K562 (cell line): ENCODE measurements around the gene ZNF428. TPM values are rescaled to one million over a fixed set of nuclear protein-coding genes. Genes with fewer than 3 reads are reported as not detected.
A peak's percentile ranks its signal among the peaks of the same experiment; 100 is the strongest.

Experiments
- ATAC-seq: fragments of 200-7000 bp; cut with Tn5 transposase; 3 replicates; pipeline ENCODE4 v1.9.1; 2020; ENCODE audit warnings: moderate library complexity
- BruUV-seq: library from RNA; stranded (reverse); fragments of 400-500 nt; replicated peaks from 2 replicates; lab custom pipeline; 2021; lab: Mats Ljungman, UMichigan
- CTCF ChIA-PET: fragments of 300-600 bp; formaldehyde crosslinking; extraction: SDS; loops from one replicate; lab custom pipeline; 2021; ENCODE audit warnings: low intra/inter-chr PET ratio; lab: Yijun Ruan, JAX
- POLR2A ChIA-PET: fragments of 300-600, 350-650 bp; sonication (Branson Sonifier 250); formaldehyde crosslinking; extraction: SDS; loops from one replicate; lab custom pipeline; 2021; ENCODE audit warnings: antibody characterized with exemption, inconsistent platforms; lab: Yijun Ruan, JAX
- DNase-seq, 4 experiments: peaks; one replicate each; pipeline versions ENCODE4 v3.0.0 to v3.0.0-alpha.2; 2011 to 2018; ENCODE audit warnings: low spot score in 3 of 4, mixed read lengths in 3 of 4; ENCODE audit errors: extremely low read depth in 1 of 4
- FAIRE-seq: peaks from 2 replicates; lab custom pipeline; 2011; peaks lifted over from hg19 to GRCh38; lab: Jason Lieb, UNC
- H2AFZ ChIP-seq: 2 replicates; pipeline ENCODE4 v1.6.0; 2011; ENCODE audit warnings: low read depth, low read length, control low read depth, inconsistent platforms
- H3K27ac ChIP-seq: fragments of 200-600 bp; 3 replicates; pipeline ENCODE4 v1.8.0; 2011; ENCODE audit warnings: low read depth, mild to moderate bottlenecking, control low read depth, inconsistent platforms, low read length, moderate library complexity, mixed read lengths; ENCODE audit errors: extremely low read depth
- H3K27me3 ChIP-seq, 2 experiments: fragments of 300-600 bp in 1 of 2; 2 replicates in 1 of 2; 3 replicates in 1 of 2; pipeline versions ENCODE4 v1.6.0 to v1.8.0; 2011; ENCODE audit warnings: inconsistent platforms in 2 of 2, low read length in 2 of 2, mild to moderate bottlenecking in 1 of 2, mixed read lengths in 1 of 2, moderate library complexity in 1 of 2; ENCODE audit not compliant: control insufficient read depth in 2 of 2, insufficient read depth in 2 of 2
- H3K36me3 ChIP-seq: fragments of 300-600 bp; 3 replicates; pipeline ENCODE4 v1.8.0; 2011; ENCODE audit warnings: mild to moderate bottlenecking, low read length, inconsistent platforms; ENCODE audit not compliant: control insufficient read depth, insufficient read depth
- H3K4me1 ChIP-seq, 2 experiments: fragments of 200-600 bp in 1 of 2; replicated peaks in 1 of 2; 2 replicates in 1 of 2; 3 replicates in 1 of 2; pipeline versions ENCODE4 v1.5.1 to v1.8.0; 2011; ENCODE audit warnings: inconsistent platforms in 2 of 2, low read length in 2 of 2, mild to moderate bottlenecking in 1 of 2, mixed read lengths in 1 of 2, moderate library complexity in 1 of 2; ENCODE audit not compliant: control insufficient read depth in 2 of 2, insufficient read depth in 2 of 2
- H3K4me2 ChIP-seq: 2 replicates; pipeline ENCODE4 v1.6.1; 2011; ENCODE audit warnings: low read length, control low read depth, inconsistent platforms, mixed read lengths; ENCODE audit not compliant: insufficient read depth
- H3K4me3 ChIP-seq: fragments of 200-600 bp; sonication (generic), shearing (Covaris generic); 2 replicates; pipeline ENCODE4 v1.5.1; 2016; ENCODE audit warnings: control low read depth, inconsistent platforms
- H3K79me2 ChIP-seq: fragments of 200-600 bp; 3 replicates; pipeline ENCODE4 v1.8.0; 2011; ENCODE audit warnings: low read length, inconsistent platforms; ENCODE audit not compliant: control insufficient read depth, insufficient read depth
- H3K9ac ChIP-seq, 2 experiments: 2 replicates each; pipeline versions ENCODE4 v1.6.0 to v1.6.1; 2011; ENCODE audit warnings: low read depth in 2 of 2, low read length in 2 of 2, control low read depth in 1 of 2, inconsistent platforms in 1 of 2, mild to moderate bottlenecking in 1 of 2, mixed read lengths in 1 of 2; ENCODE audit not compliant: insufficient read depth in 1 of 2
- H3K9me1 ChIP-seq: one replicate; pipeline ENCODE4 v1.6.0; 2011; ENCODE audit warnings: inconsistent platforms, mild to moderate bottlenecking, low read length, moderate library complexity; ENCODE audit not compliant: control insufficient read depth, insufficient read depth
- H3K9me3 ChIP-seq: replicated peaks from 2 replicates; pipeline ENCODE4 v1.5.1; 2011; ENCODE audit warnings: low read depth, low read length, inconsistent platforms; ENCODE audit not compliant: control insufficient read depth, insufficient read depth
- H4K20me1 ChIP-seq: replicated peaks from 2 replicates; pipeline ENCODE4 v1.6.1; 2011; ENCODE audit warnings: low read length, inconsistent platforms, mixed read lengths; ENCODE audit not compliant: control insufficient read depth, insufficient read depth
- ARID2 ChIP-seq: fragments of 450-650 bp; IDR thresholded peaks from 2 replicates; pipeline ENCODE4 v1.6.1; 2017; ENCODE audit warnings: antibody characterized with exemption, mild to moderate bottlenecking
- CHCHD3 ChIP-seq: fragments of 250-450 bp; sonication (Bioruptor Pico); IDR thresholded peaks from 2 replicates; pipeline ENCODE4 v2.1.2; 2022; ENCODE audit warnings: mild to moderate bottlenecking
- DIDO1 ChIP-seq: fragments of 450-650 bp; IDR thresholded peaks from 2 replicates; pipeline ENCODE4 v1.6.1; 2016; ENCODE audit warnings: low read depth, missing biosample characterization, missing genetic modification characterization
- HES1 ChIP-seq: fragments of 450-650 bp; IDR thresholded peaks from 2 replicates; pipeline ENCODE4 v1.6.1; 2016; ENCODE audit warnings: low read depth, mild to moderate bottlenecking, moderate library complexity
- MAFG ChIP-seq: fragments of 450-650 bp; conservative IDR thresholded peaks from 2 replicates; pipeline ENCODE4 v1.6.1; 2016; ENCODE audit warnings: missing genetic modification characterization, missing compliant biosample characterization
- MCM2 ChIP-seq: fragments of 450-650 bp; IDR thresholded peaks from 2 replicates; pipeline ENCODE4 v1.6.1; 2017; ENCODE audit warnings: low read depth, mild to moderate bottlenecking
- RBFOX2 ChIP-seq: fragments of 200-400 bp; formaldehyde crosslinking; IDR thresholded peaks from 2 replicates; pipeline ENCODE4 v1.6.1; 2017; ENCODE audit warnings: low read depth, mild to moderate bottlenecking, low read length, moderate library complexity
- SUPT5H ChIP-seq: fragments of 450-650 bp; IDR thresholded peaks from 2 replicates; pipeline ENCODE4 v1.6.1; 2016
- TAF15 ChIP-seq: fragments of 200-400 bp; formaldehyde crosslinking; IDR thresholded peaks from 2 replicates; pipeline ENCODE4 v1.6.1; 2017; ENCODE audit warnings: mild to moderate bottlenecking, low read depth, low read length, moderate library complexity
- ZC3H4 ChIP-seq: sonication (generic); formaldehyde crosslinking; IDR thresholded peaks from 2 replicates; pipeline ENCODE4 v1.9.0; 2021; ENCODE audit warnings: missing genetic modification reagents, borderline replicate concordance
- ZNF316 ChIP-seq: fragments of 450-650 bp; IDR thresholded peaks from 2 replicates; pipeline ENCODE4 v1.6.1; 2016
- WGBS: fragments of 100-300 bp; shearing (Covaris generic); methylation state at CpG from one replicate; pipeline ENCODE4 v1.1.6; 2016; ENCODE audit warnings: low coverage, mixed read lengths; ENCODE audit not compliant: insufficient coverage; ENCODE audit errors: missing lambda C conversion rate; 5-methylcytosine and 5-hydroxymethylcytosine counted together
- in situ Hi-C: fragments of 300-500 bp; cut with MboI; formaldehyde crosslinking; loops from 4 replicates; pipeline ENCODE4 v1.15.0; 2018; ENCODE audit warnings: inconsistent platforms, mixed read lengths
- intact Hi-C: fragments of 100-400 bp; cut with micrococcal nuclease; formaldehyde crosslinking; loops from 2 replicates; pipeline ENCODE4 v1.14.2; 2022
- polyA plus RNA-seq, 8 experiments: library from polyadenylated mRNA; depleted of rRNA in 4 of 8; stranded (reverse) in 5 of 8; unstranded in 3 of 8; fragments of >200 nt; fragmentation: Nextera tagmentation in 2 of 8; fragmentation: Illumina TruSeq in 1 of 8; extraction: Ambion mirVana in 2 of 8; extraction: Trizol in 1 of 8; gene quantifications; 2 replicates each; pipeline versions ENCODE4 v1.2.1 to v1.2.3, GENCODE V29; 2011 to 2014; ENCODE audit warnings: inconsistent platforms in 1 of 8, missing spikeins in 1 of 8
- total RNA-seq, 7 experiments: library from RNA; depleted of rRNA in 6 of 7; stranded (reverse); fragments of >200 nt in 6 of 7; fragmentation: Illumina TruSeq in 2 of 7; extraction: Trizol in 2 of 7; gene quantifications; 2 replicates each; pipeline versions ENCODE4 v1.2.1 to v1.2.3, GENCODE V29; 2011 to 2021; ENCODE audit warnings: low replicate concordance in 1 of 7
- TF ChIP-seq, protein P1 (sequence below): sonication (generic); formaldehyde crosslinking; IDR thresholded peaks from 2 replicates; pipeline ENCODE4 v1.8.0; 2022; ENCODE audit warnings: mild to moderate bottlenecking, missing genetic modification reagents
- TF ChIP-seq, protein P2 (sequence below): fragments of 450-650 bp; IDR thresholded peaks from 2 replicates; pipeline ENCODE4 v1.6.1; 2016

ZNF428 gene
- total and polyA plus RNA-seq, 9 of the 15 experiments (the other 6 are each of a cell fraction or from before 2014, with no cell fraction given): 0.15 to 85.7 (median 15.9) TPM

DNA sequence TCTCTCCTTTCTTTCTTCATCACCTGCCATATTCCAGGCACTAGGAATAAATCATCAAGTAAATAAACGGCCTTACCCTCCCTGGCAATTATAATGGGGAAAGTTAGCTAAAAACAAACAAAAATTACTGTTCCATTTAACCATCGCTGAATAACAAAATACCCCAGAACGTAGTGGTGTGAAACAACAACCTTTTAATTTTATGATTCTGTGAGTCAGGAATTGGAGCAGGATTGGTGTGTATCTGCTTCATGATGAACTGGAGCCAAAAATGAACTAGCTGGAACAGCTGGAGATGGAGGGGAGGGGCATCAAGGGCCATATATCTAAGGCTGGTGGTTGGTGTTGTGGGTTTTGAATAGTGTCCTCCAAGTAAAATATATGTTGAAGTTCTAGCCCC lies 23.9 kb upstream of the ZNF428 start:
- POLR2A ChIA-PET: no interaction called here
- FAIRE-seq (no peak), ATAC-seq (no peak), DNase-seq (no peak)
- no peak overlapping the region for H3K4me2 ChIP-seq
- in situ Hi-C loops: no loop called here
- no peak overlapping the region for H3K9ac ChIP-seq
- TF ChIP-seq DIDO1: no peak
- TF ChIP-seq TAF15: no peak
- TF ChIP-seq CHCHD3 (CRISPR knock-in tag): no peak
- no peaks in the 10 kb centered on the region; the same call in 1 of the 2 replicates for H3K9me3 ChIP-seq
- H3K9me1 ChIP-seq: no peaks in the 10 kb centered on the region
- 37% methylated on average over 3 of the region's 3 CpGs for WGBS
- H3K36me3 ChIP-seq: no peaks in the 10 kb centered on the region
- peaks cover 6 to 7% of the 10 kb centered on the region in 2 experiments for H3K27me3 ChIP-seq
- no peak overlapping the region for H2AFZ ChIP-seq
- no peak overlapping the region for H3K4me3 ChIP-seq
- no peaks in the 10 kb centered on the region for H3K79me2 ChIP-seq
- H3K27ac ChIP-seq: no peak overlapping the region
- intact Hi-C loops: no loop called here
- CTCF ChIA-PET: no interaction called here
- no peaks in the 10 kb centered on the region for H4K20me1 ChIP-seq
- no TSS peak for BruUV-seq
- H3K4me1 ChIP-seq: peaks cover 9 to 16% of the 10 kb centered on the region in 2 experiments; a peak in 3 of 5 replicates

DNA sequence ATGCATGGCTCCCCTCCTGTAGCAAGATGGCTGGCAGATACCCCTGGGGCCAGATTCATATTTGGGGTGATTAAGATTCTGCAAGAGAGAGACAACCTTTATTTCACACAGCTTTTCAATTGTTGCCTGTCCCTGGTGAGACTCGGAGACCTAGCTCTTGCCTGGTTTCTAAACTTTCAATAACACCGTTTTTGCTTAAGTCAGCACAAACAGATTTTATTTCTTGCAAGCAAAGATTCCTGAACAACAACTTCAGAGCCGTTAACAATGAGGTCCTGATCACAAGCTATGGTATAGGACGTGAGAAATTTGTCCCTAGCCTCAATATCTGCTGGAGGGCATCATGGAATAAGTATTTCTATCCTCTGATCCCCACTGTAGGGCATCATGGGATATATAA lies 23.1 kb upstream of the ZNF428 start:
- H3K4me1 ChIP-seq: peaks cover 9 to 16% of the 10 kb centered on the region in 2 experiments; a peak in 3 of 5 replicates
- H3K4me3 ChIP-seq: no peak overlapping the region
- 9% methylated on average over 4 of the region's 4 CpGs for WGBS
- ChIA-PET CTCF (no interaction called here), POLR2A (interaction anchor here (1.0 kb wide), 1 partner anchor 9 kb away, joined by 4 read pairs; no protein-coding TSS in a partner anchor)
- H4K20me1 ChIP-seq: no peaks in the 10 kb centered on the region
- no peaks in the 10 kb centered on the region for H3K79me2 ChIP-seq
- DNase-seq (no peak), ATAC-seq (no peak), FAIRE-seq (no peak)
- peaks cover 9% of the 10 kb centered on the region in 2 experiments for H3K27me3 ChIP-seq
- in situ Hi-C loops: no loop called here
- no peak overlapping the region for H3K9ac ChIP-seq
- no peak overlapping the region for H3K27ac ChIP-seq
- no peak overlapping the region for H2AFZ ChIP-seq
- H3K4me2 ChIP-seq: no peak overlapping the region
- no peaks in the 10 kb centered on the region for H3K36me3 ChIP-seq
- intact Hi-C loops: no loop called here
- no peaks in the 10 kb centered on the region; the same call in 1 of the 2 replicates for H3K9me3 ChIP-seq
- no TSS peak for BruUV-seq
- H3K9me1 ChIP-seq: no peaks in the 10 kb centered on the region
- TF ChIP-seq ZC3H4 (CRISPR knock-in tag): no peak
- TF ChIP-seq ARID2: no peak
- no peak for TF ChIP-seq HES1
- TF ChIP-seq MAFG: peak; percentile 91
- no peak for TF ChIP-seq RBFOX2
- TF ChIP-seq, protein P1, sequence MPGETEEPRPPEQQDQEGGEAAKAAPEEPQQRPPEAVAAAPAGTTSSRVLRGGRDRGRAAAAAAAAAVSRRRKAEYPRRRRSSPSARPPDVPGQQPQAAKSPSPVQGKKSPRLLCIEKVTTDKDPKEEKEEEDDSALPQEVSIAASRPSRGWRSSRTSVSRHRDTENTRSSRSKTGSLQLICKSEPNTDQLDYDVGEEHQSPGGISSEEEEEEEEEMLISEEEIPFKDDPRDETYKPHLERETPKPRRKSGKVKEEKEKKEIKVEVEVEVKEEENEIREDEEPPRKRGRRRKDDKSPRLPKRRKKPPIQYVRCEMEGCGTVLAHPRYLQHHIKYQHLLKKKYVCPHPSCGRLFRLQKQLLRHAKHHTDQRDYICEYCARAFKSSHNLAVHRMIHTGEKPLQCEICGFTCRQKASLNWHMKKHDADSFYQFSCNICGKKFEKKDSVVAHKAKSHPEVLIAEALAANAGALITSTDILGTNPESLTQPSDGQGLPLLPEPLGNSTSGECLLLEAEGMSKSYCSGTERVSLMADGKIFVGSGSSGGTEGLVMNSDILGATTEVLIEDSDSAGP: no peak
- TF ChIP-seq MCM2: no peak
- peak; percentile 95 for TF ChIP-seq ZNF316
- no peak for TF ChIP-seq SUPT5H
- TF ChIP-seq, protein P2, sequence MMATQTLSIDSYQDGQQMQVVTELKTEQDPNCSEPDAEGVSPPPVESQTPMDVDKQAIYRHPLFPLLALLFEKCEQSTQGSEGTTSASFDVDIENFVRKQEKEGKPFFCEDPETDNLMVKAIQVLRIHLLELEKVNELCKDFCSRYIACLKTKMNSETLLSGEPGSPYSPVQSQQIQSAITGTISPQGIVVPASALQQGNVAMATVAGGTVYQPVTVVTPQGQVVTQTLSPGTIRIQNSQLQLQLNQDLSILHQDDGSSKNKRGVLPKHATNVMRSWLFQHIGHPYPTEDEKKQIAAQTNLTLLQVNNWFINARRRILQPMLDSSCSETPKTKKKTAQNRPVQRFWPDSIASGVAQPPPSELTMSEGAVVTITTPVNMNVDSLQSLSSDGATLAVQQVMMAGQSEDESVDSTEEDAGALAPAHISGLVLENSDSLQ: no peak
